ENCODE measurements around the gene PI4K2A.

The PI4K2A gene

GRCh38 chr10:97640174-97640867 lies at the start of gene PI4K2A:
Gene PI4K2A (plus strand): TSS chr10:97640671. CDS start chr10:97640743, 72 bp downstream.
- DNase-seq, result peak; percentile 99

- DNase-seq, result no peak
These were observed 49.5 kb upstream of the PI4K2A start for GRCh38 chr10:97590748-97591495.

GRCh38 chr10:97593421-97593820 lies 47.0 kb upstream of the PI4K2A start:
- no peak for DNase-seq

GRCh38 chr10:97596101-97597082 lies 44.1 kb upstream of the PI4K2A start:
- DNase-seq, result no peak

GRCh38 chr10:97597778-97598177 lies 42.7 kb upstream of the PI4K2A start:
- no peak for DNase-seq

- no peak for DNase-seq
These were observed 41.8 kb upstream of the PI4K2A start for GRCh38 chr10:97598407-97599271.

- DNase-seq, result no peak
These were observed 41.2 kb upstream of the PI4K2A start for GRCh38 chr10:97599272-97599619.

GRCh38 chr10:97600616-97601015 lies 39.9 kb upstream of the PI4K2A start:
- no peak for DNase-seq

GRCh38 chr10:97601268-97602215 lies 38.9 kb upstream of the PI4K2A start:
- no peak for DNase-seq

GRCh38 chr10:97607095-97607636 lies 33.3 kb upstream of the PI4K2A start:
- no peak for DNase-seq

GRCh38 chr10:97608991-97609561 lies 31.4 kb upstream of the PI4K2A start:
- no peak for DNase-seq

- DNase-seq, result no peak
These were observed 29.0 kb upstream of the PI4K2A start for GRCh38 chr10:97611473-97611872.

- no peak for DNase-seq
These were observed 28.1 kb upstream of the PI4K2A start for GRCh38 chr10:97612386-97612785.

GRCh38 chr10:97618285-97618684 lies 22.2 kb upstream of the PI4K2A start:
- DNase-seq, result no peak

GRCh38 chr10:97618733-97619132 lies 21.7 kb upstream of the PI4K2A start:
- DNase-seq, result no peak

GRCh38 chr10:97623277-97623676 lies 17.2 kb upstream of the PI4K2A start:
- no peak for DNase-seq

- no peak for DNase-seq
These were observed 12.7 kb upstream of the PI4K2A start for GRCh38 chr10:97627731-97628130.

- DNase-seq, result no peak
These were observed 12.2 kb upstream of the PI4K2A start for GRCh38 chr10:97628228-97628627.

GRCh38 chr10:97629289-97629688 lies 11.2 kb upstream of the PI4K2A start:
- DNase-seq, result no peak

- DNase-seq, result no peak
These were observed 9.4 kb upstream of the PI4K2A start for GRCh38 chr10:97631098-97631497.
